GM23338 (cell line): Measurements from ENCODE around the gene DNAI1. TPM values are rescaled to one million over a fixed set of nuclear protein-coding genes. Genes with fewer than 3 reads are reported as not detected.

Source experiments
- ATAC-seq: fragments of 200-7000 bp; cut with Tn5 transposase; 3 replicates; pipeline ENCODE4 v1.9.1; 2020
- DNase-seq: peaks from one replicate; pipeline ENCODE4 v3.0.0-alpha.2; 2015; ENCODE audit warnings: low spot score
- H2AFZ ChIP-seq: fragments of 200-600 bp; sonication (generic); 2 replicates; pipeline ENCODE4 v1.8.0; 2016; ENCODE audit warnings: antibody characterized with exemption, mild to moderate bottlenecking, moderate library complexity
- H3F3A ChIP-seq: fragments of 200-600 bp; sonication (generic); replicated peaks from 2 replicates; pipeline ENCODE4 v1.8.0; 2017; ENCODE audit warnings: antibody characterized with exemption, mixed run types, low read depth
- H3K27ac ChIP-seq: fragments of 200-600 bp; sonication (generic); 2 replicates; pipeline ENCODE4 v1.6.1; 2016; ENCODE audit warnings: low read depth
- H3K27me3 ChIP-seq: fragments of 200-600 bp; sonication (generic); 2 replicates; pipeline ENCODE4 v1.8.0; 2016; ENCODE audit warnings: mild to moderate bottlenecking, mixed run types, moderate library complexity; ENCODE audit not compliant: insufficient read depth
- H3K36me3 ChIP-seq: fragments of 200-600 bp; sonication (generic); 2 replicates; pipeline ENCODE4 v1.8.0; 2016; ENCODE audit warnings: mild to moderate bottlenecking; ENCODE audit not compliant: insufficient read depth
- H3K4me1 ChIP-seq: fragments of 200-600 bp; sonication (generic); 2 replicates; pipeline ENCODE4 v1.8.0; 2016; ENCODE audit warnings: mild to moderate bottlenecking, moderate library complexity; ENCODE audit not compliant: insufficient read depth
- H3K4me2 ChIP-seq: fragments of 200-600 bp; sonication (generic); 2 replicates; pipeline ENCODE4 v1.7.1; 2017; ENCODE audit warnings: mixed run types
- H3K4me3 ChIP-seq: fragments of 200-600 bp; sonication (generic); 2 replicates; pipeline ENCODE4 v1.6.1; 2016; ENCODE audit warnings: mixed run types
- H3K79me2 ChIP-seq: fragments of 200-600 bp; sonication (generic); replicated peaks from 2 replicates; pipeline ENCODE4 v1.8.0; 2017; ENCODE audit warnings: mild to moderate bottlenecking; ENCODE audit not compliant: insufficient read depth
- H3K9me2 ChIP-seq: fragments of 200-600 bp; sonication (generic); 2 replicates; pipeline ENCODE4 v1.8.0; 2017; ENCODE audit not compliant: insufficient read depth
- H4K20me1 ChIP-seq: fragments of 200-600 bp; sonication (generic); replicated peaks from 2 replicates; pipeline ENCODE4 v1.8.0; 2017; ENCODE audit warnings: mild to moderate bottlenecking; ENCODE audit not compliant: insufficient read depth
- H3K27ac Mint-ChIP-seq: 2 replicates; pipeline ENCODE4 v1.8.0; 2020; ENCODE audit warnings: inconsistent platforms, mild to moderate bottlenecking, moderate library complexity, mixed read lengths
- H3K27me3 Mint-ChIP-seq: 3 replicates; pipeline ENCODE4 v1.8.0; 2022; ENCODE audit warnings: low read depth, mild to moderate bottlenecking, moderate library complexity, mixed read lengths, inconsistent platforms; ENCODE audit not compliant: insufficient read depth, poor library complexity
- H3K36me3 Mint-ChIP-seq: 3 replicates; pipeline ENCODE4 v1.8.0; 2021; ENCODE audit warnings: low read depth, mild to moderate bottlenecking, inconsistent platforms, moderate library complexity, mixed read lengths
- H3K4me1 Mint-ChIP-seq: 3 replicates; pipeline ENCODE4 v1.8.0; 2020; ENCODE audit warnings: mild to moderate bottlenecking, inconsistent platforms, mixed read lengths
- H3K4me3 Mint-ChIP-seq: 3 replicates; pipeline ENCODE4 v1.8.0; 2021; ENCODE audit warnings: moderate library complexity, mild to moderate bottlenecking, inconsistent platforms, mixed read lengths
- H3K9me3 Mint-ChIP-seq: 3 replicates; pipeline ENCODE4 v1.8.0; 2020; ENCODE audit warnings: moderate library complexity, mild to moderate bottlenecking, inconsistent platforms, mixed read lengths
- CREB1 ChIP-seq: fragments of 250-450 bp; sonication (Bioruptor Pico); IDR thresholded peaks from 2 replicates; pipeline ENCODE4 v1.5.0; 2020; ENCODE audit warnings: low read depth, mild to moderate bottlenecking, moderate library complexity
- CTCF ChIP-seq, 2 experiments: fragments of 200-600 bp in 1 of 2; sonication (generic) in 1 of 2; conservative IDR thresholded peaks; 2 replicates each; pipeline versions ENCODE4 v1.5.1 to v1.6.1; 2016 to 2017; ENCODE audit warnings: antibody characterized with exemption in 2 of 2, low read depth in 2 of 2, mild to moderate bottlenecking in 2 of 2, moderate library complexity in 1 of 2
- ETS1 ChIP-seq: IDR thresholded peaks from 2 replicates; pipeline ENCODE4 v1.6.1; 2016; ENCODE audit warnings: antibody characterized with exemption
- EZH2 ChIP-seq: fragments of 200-600 bp; sonication (generic); IDR thresholded peaks from one replicate; pipeline ENCODE4 v1.8.0; 2017; ENCODE audit warnings: antibody characterized with exemption, mild to moderate bottlenecking, low read depth; ENCODE audit not compliant: unreplicated experiment
- EZH2phosphoT487 ChIP-seq: fragments of 200-600 bp; sonication (generic); IDR thresholded peaks from one replicate; pipeline ENCODE4 v1.8.1; 2018; ENCODE audit warnings: antibody characterized with exemption; ENCODE audit not compliant: unreplicated experiment
- JUNB ChIP-seq: IDR thresholded peaks from one replicate; pipeline ENCODE4 v1.6.1; 2016; ENCODE audit warnings: antibody characterized with exemption; ENCODE audit not compliant: unreplicated experiment
- NANOG ChIP-seq: IDR thresholded peaks from 2 replicates; pipeline ENCODE4 v1.6.1; 2016; ENCODE audit warnings: antibody characterized with exemption, borderline replicate concordance
- POLR2AphosphoS5 ChIP-seq: IDR thresholded peaks from 2 replicates; pipeline ENCODE4 v1.6.1; 2016; ENCODE audit warnings: antibody characterized with exemption, low read depth
- REST ChIP-seq: IDR thresholded peaks from one replicate; pipeline ENCODE4 v1.6.1; 2018; ENCODE audit warnings: antibody characterized with exemption; ENCODE audit not compliant: unreplicated experiment
- STAT1 ChIP-seq: IDR thresholded peaks from one replicate; pipeline ENCODE4 v1.6.1; 2016; ENCODE audit warnings: antibody characterized with exemption; ENCODE audit not compliant: unreplicated experiment
- ZNF114 ChIP-seq: fragments of 250-450 bp; sonication (Bioruptor Pico); IDR thresholded peaks from 2 replicates; pipeline ENCODE4 v1.5.0; 2020; ENCODE audit warnings: mild to moderate bottlenecking, moderate library complexity
- ZNF331 ChIP-seq: fragments of 250-450 bp; sonication (Bioruptor Pico); IDR thresholded peaks from 2 replicates; pipeline ENCODE4 v1.5.0; 2020; ENCODE audit warnings: low read depth, mild to moderate bottlenecking, moderate library complexity
- ZNF462 ChIP-seq: fragments of 250-450 bp; sonication (Bioruptor Pico); IDR thresholded peaks from 2 replicates; pipeline ENCODE4 v1.5.0; 2020; ENCODE audit warnings: mild to moderate bottlenecking, moderate library complexity
- polyA plus RNA-seq: library from polyadenylated mRNA; unstranded; fragments of >200 nt; fragmentation: Nextera tagmentation; extraction: Ambion mirVana; gene quantifications from 2 replicates; pipeline ENCODE4 v1.2.1, GENCODE V29; 2016
- total RNA-seq: library from RNA; depleted of rRNA; stranded (reverse); fragments of >200 nt; shearing (Covaris generic); gene quantifications from 2 replicates; pipeline ENCODE4 v1.2.3, GENCODE V29; 2014

Gene DNAI1
- total and polyA plus RNA-seq, 2 experiments from 2014 or later, result 1.0 to 1.1 TPM

- H3K27ac ChIP-seq, result no peak overlapping the region
- H3K4me3 ChIP-seq, result no peak overlapping the region
- H3K27me3 ChIP-seq, result peaks cover 18% of the 10 kb centered on the region
- Mint-ChIP-seq H3K4me3 (no peak overlapping the region), H3K27ac (no peak overlapping the region), H3K4me1 (peaks cover 12% of the 10 kb centered on the region), H3K36me3 (no peaks in the 10 kb centered on the region; the same call in 2 of the 3 replicates), H3K27me3 (peaks cover 18% of the 10 kb centered on the region), H3K9me3 (no peaks in the 10 kb centered on the region; the same call in 2 of the 3 replicates)
- no peaks in the 10 kb centered on the region for H4K20me1 ChIP-seq
- peaks cover 4% of the 10 kb centered on the region for H3K4me1 ChIP-seq
- DNase-seq, result no peak
- no peaks in the 10 kb centered on the region; the same call in 1 of the 2 replicates for H3K9me2 ChIP-seq
- TF ChIP-seq REST, result no peak
- no peak for TF ChIP-seq ZNF114 (CRISPR knock-in tag)
- TF ChIP-seq EZH2phosphoT487, result no peak
- TF ChIP-seq POLR2AphosphoS5, result no peak
- TF ChIP-seq CREB1 (CRISPR knock-in tag), result no peak
- TF ChIP-seq ZNF331, result no peak
- no peak for TF ChIP-seq ZNF462 (CRISPR knock-in tag)
- no peak for TF ChIP-seq CTCF (conservative IDR thresholded peaks at IDR 0.05; ENCODE audit: low read depth in 2 of 2)
- no peak for TF ChIP-seq ETS1
- no peak for TF ChIP-seq JUNB
- no peak for TF ChIP-seq EZH2
- no peak for TF ChIP-seq STAT1
- TF ChIP-seq NANOG, result no peak
- no peaks in the 10 kb centered on the region for H3F3A ChIP-seq
- H3K4me2 ChIP-seq, result no peak overlapping the region
- no peak overlapping the region for H2AFZ ChIP-seq
- ATAC-seq, result no peak
- H3K79me2 ChIP-seq, result no peaks in the 10 kb centered on the region
- H3K36me3 ChIP-seq, result no peaks in the 10 kb centered on the region
Measured at GRCh38 chr9:34524349-34524748, 65.7 kb downstream of the DNAI1 start.
